OCI-LY7 (cell line): ENCODE data around the gene EXOC4.

Experiments used
- CTCF ChIP-seq: fragments of 200-600 bp; sonication (generic); conservative IDR thresholded peaks from 2 replicates; pipeline ENCODE4 v1.5.1; 2014; ENCODE audit warnings: mild to moderate bottlenecking, antibody characterized with exemption, low read length, moderate library complexity, mixed read lengths
- EZH2phosphoT487 ChIP-seq: fragments of 200-600 bp; sonication (generic); IDR thresholded peaks from 2 replicates; pipeline ENCODE4 v1.6.1; 2018; ENCODE audit warnings: low read depth, borderline replicate concordance, mild to moderate bottlenecking, mixed run types, antibody characterized with exemption, low read length, moderate library complexity, mixed read lengths

GRCh38 chr7:133904776-133905175 lies 651.9 kb downstream of the EXOC4 start:
- TF ChIP-seq CTCF, result no peak
- no peak for TF ChIP-seq EZH2phosphoT487
